ENCODE measurements around the gene CBFA2T3. TPM values are rescaled to one million over a fixed set of nuclear protein-coding genes. Genes with fewer than 3 reads are reported as not detected.

CBFA2T3 gene
- total and polyA plus RNA-seq, 2 of the 13 experiments (the other 11 are each of a cell fraction or from before 2014, with no cell fraction given), result 0.05 TPM; not detected in 1

DNA sequence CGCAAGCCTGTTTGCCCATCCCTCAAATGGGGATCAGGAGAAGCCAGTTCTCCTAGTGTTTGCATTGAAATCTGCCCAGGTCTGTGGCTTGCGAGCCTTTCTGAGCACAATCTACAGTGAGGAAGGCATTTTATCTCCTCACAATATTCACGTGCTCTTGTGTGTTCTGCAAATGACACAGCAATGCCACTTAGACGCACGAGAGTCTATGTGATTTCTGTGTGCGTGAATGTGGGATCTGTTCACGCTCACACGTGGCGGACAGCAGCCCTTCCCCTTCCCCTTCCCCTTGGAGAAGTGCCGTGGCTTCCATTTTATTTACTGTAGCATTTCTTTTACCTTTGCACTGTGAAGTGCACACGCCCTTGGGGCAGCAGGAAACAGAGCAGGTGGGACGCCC is 17.7 kb upstream of the CBFA2T3 start (continued):
- TF ChIP-seq, protein P1, sequence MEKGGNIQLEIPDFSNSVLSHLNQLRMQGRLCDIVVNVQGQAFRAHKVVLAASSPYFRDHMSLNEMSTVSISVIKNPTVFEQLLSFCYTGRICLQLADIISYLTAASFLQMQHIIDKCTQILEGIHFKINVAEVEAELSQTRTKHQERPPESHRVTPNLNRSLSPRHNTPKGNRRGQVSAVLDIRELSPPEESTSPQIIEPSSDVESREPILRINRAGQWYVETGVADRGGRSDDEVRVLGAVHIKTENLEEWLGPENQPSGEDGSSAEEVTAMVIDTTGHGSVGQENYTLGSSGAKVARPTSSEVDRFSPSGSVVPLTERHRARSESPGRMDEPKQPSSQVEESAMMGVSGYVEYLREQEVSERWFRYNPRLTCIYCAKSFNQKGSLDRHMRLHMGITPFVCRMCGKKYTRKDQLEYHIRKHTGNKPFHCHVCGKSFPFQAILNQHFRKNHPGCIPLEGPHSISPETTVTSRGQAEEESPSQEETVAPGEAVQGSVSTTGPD (CRISPR knock-in tag; IDR thresholded peaks at IDR 0.05), result no peak
- TF ChIP-seq, protein P2, sequence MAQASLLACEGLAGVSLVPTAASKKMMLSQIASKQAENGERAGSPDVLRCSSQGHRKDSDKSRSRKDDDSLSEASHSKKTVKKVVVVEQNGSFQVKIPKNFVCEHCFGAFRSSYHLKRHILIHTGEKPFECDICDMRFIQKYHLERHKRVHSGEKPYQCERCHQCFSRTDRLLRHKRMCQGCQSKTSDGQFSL (CRISPR knock-in tag; IDR thresholded peaks at IDR 0.05), result no peak
- TF ChIP-seq RAD51 (IDR thresholded peaks at IDR 0.05; ENCODE audit: borderline replicate concordance) (no peak), ZNF510 (CRISPR knock-in tag; IDR thresholded peaks at IDR 0.05; ENCODE audit: low read depth) (no peak), ZNF3 (CRISPR knock-in tag; IDR thresholded peaks at IDR 0.05) (no peak), ZZZ3 (CRISPR knock-in tag; IDR thresholded peaks at IDR 0.05; ENCODE audit: borderline replicate concordance) (no peak), ZNF24 (IDR thresholded peaks at IDR 0.05) (no peak)
- TF ChIP-seq, protein P3, sequence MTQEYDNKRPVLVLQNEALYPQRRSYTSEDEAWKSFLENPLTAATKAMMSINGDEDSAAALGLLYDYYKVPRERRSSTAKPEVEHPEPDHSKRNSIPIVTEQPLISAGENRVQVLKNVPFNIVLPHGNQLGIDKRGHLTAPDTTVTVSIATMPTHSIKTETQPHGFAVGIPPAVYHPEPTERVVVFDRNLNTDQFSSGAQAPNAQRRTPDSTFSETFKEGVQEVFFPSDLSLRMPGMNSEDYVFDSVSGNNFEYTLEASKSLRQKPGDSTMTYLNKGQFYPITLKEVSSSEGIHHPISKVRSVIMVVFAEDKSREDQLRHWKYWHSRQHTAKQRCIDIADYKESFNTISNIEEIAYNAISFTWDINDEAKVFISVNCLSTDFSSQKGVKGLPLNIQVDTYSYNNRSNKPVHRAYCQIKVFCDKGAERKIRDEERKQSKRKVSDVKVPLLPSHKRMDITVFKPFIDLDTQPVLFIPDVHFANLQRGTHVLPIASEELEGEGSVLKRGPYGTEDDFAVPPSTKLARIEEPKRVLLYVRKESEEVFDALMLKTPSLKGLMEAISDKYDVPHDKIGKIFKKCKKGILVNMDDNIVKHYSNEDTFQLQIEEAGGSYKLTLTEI (CRISPR knock-in tag; conservative IDR thresholded peaks at IDR 0.05), result no peak

DNA sequence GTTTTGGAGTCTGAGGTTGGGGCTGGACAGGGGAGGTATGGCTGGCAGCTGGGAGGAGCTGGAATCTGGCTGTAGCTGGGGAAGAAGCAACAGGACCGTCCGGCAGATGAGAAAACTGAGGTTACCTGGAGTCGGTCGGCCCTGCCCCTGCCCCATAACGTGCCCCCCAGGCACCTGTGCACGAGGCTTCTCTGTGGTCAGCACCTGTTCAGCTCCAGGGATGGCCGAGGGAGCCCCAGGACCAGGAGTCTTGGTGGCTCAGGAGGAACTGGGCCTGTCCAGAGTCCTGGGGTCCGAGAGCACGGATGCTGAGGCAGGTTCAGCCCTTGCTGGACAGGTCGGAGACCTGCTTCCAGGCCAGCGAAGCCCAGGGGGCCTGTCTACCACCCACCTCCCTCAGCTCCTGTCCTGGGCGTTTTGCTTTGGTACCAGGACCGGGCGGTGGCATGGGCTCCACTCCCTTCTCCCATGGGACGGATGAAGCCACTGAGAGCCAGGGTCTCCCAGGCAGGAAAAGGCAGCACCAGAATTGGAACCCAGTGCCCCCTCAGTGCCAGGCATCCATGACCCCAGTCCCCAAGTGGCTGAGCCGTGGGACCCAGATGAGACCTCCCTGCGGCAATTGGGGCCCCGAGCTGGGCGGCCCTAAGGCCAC is 17.1 kb upstream of the CBFA2T3 start:
- no peak for FAIRE-seq
- no peak overlapping the region for H3K4me3 ChIP-seq (replicated peaks in 1 of 3; ENCODE audit: insufficient read depth in 1 of 3, low read depth in 2 of 3, low read length in 3 of 3)
- H3K36me3 ChIP-seq (replicated peaks in 1 of 2; ENCODE audit: control insufficient read depth in 1 of 2, insufficient read depth in 2 of 2, low read length in 2 of 2), result no peaks in the 10 kb centered on the region
- no peak overlapping the region for H3K9ac ChIP-seq (ENCODE audit: insufficient read depth, low read depth, low read length)
- no TSS peak for BruUV-seq (replicated peaks)
- H3K4me2 ChIP-seq (ENCODE audit: low read depth, low read length), result no peak overlapping the region
- H3K27me3 ChIP-seq (ENCODE audit: control insufficient read depth in 1 of 2, insufficient read depth in 2 of 2, low read length in 2 of 2), result peaks cover 31 to 76% of the 10 kb centered on the region in 2 experiments
- no peak for ATAC-seq
- in situ Hi-C loops (cut with HindIII; ENCODE audit: extremely low pct_ligation_motif_present, low pct_unique_long_range_greater_than_20kb) (no loop called here), intact Hi-C loops (cut with micrococcal nuclease; ENCODE audit: unreplicated experiment) (no loop called here)
- 27% methylated on average over 17 of the region's 19 CpGs for WGBS (ENCODE audit: low lambda C conversion rate)
- 0 out of 2 replicates have a peak, but pooled peaks cover 6% of the 10 kb centered on the region for H3K4me1 ChIP-seq (ENCODE audit: insufficient read depth, low read length)
- no peak for DNase-seq (ENCODE audit: low spot score)
- TF ChIP-seq ZNF10 (CRISPR knock-in tag; IDR thresholded peaks at IDR 0.05; ENCODE audit: borderline replicate concordance, low read depth) (no peak), NFE2L1 (CRISPR knock-in tag; IDR thresholded peaks at IDR 0.05; ENCODE audit: borderline replicate concordance) (no peak)
- H3K9me3 ChIP-seq (ENCODE audit: low read length), result peaks cover 18% of the 10 kb centered on the region
- ChIA-PET CTCF (ENCODE audit: low intra/inter-chr PET ratio, low total read pairs) (no interaction called here), POLR2A (no interaction called here)
- no peaks in the 10 kb centered on the region for H3K79me2 ChIP-seq (ENCODE audit: insufficient read depth, low read length)
- H2AFZ ChIP-seq (ENCODE audit: low read length), result no peak overlapping the region
- H3K27ac ChIP-seq (ENCODE audit: extremely low read length, insufficient read depth, low read length), result no peak overlapping the region
- no peaks in the 10 kb centered on the region for H4K20me1 ChIP-seq (ENCODE audit: insufficient read depth, low read length)

All from HepG2 (cell line).